ENCODE measurements around the gene TNFRSF18.

TNFRSF18 gene

DNA sequence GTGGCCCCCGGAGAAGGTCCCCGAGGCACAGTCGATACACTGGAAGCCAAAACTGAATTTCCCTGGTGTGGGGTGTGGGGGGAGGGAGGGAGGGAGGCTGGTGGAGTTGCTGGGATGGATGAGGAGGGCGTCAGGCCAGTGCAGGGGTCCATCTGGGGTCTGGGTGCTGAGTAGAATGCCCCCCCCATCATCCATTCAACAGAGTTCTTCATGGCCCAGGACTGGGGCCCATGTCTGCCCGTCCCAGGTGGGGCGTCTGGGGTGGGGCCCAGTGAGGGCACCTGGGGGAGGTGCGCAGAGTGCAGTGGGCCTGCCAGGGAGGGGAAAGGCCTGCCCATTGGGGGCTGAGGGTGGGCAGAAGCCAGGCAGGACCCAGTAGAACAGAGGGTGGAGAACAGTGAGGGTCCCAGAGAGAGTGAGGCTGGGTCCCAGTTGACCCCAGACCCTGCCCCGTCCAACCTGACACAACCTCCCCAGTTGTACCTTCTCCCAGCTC lies 1.9 kb downstream of the TNFRSF18 start:
- Histone ChIP-seq H3K27me3 (ENCODE audit: control insufficient read depth, insufficient read depth, low read length) (peaks cover 21% of the 10 kb centered on the region), H3K36me3 (ENCODE audit: insufficient read depth, low read length) (no peaks in the 10 kb centered on the region), H3K9me3 (replicated peaks; ENCODE audit: low read length) (no peaks in the 10 kb centered on the region), H3K4me1 (ENCODE audit: control insufficient read depth, insufficient read depth, low read length) (peaks cover 27% of the 10 kb centered on the region), H3K9ac (ENCODE audit: low read depth, low read length) (no peak overlapping the region), H3K4me3 (ENCODE audit: low read length) (no peak overlapping the region), H3K4me2 (ENCODE audit: low read length) (no peak overlapping the region)

DNA sequence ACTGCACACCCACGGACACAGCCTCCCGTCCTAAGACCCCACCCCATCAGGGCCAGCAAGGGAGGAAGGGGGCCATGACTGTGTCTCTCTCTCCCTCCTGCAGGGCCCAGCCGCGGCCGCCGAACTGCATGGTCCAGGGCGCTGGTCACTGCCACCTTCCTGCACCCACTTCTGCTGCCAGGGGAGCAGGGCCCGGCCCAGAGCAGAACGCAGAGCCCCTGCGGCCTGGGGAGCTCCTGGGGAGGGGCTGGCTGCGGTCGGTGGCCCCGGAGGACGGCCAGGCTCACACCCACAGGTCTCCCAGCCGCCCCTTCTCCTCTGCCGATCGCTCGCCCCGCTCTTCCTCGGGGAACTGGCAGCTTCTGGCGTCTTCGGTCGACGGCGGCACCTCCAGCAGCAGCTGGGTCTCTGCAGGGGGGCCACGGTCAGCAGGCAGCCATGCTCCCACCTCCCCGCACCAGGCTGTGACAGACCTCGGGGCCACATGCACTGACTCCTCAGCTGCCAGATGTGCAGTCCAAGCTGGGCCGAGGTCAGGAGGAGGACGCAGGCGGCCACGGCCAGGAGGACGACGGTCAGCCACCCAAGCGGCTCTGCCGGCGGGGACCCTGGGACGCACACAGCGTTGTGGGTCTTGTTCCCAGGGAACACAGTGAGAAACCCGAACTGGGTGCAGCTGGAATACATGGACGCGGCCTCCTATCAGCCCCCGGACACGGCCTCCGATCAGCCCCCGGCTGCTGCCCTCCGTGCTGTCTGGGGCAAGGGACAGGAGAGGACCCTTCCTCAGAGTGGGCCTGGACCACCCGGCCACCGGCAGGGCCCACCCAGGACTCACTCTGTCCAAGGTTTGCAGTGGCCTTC lies 2.6 kb downstream of the TNFRSF18 start:
- no peak overlapping the region for H3K4me2 ChIP-seq (ENCODE audit: low read length)
- H3K36me3 ChIP-seq (ENCODE audit: insufficient read depth, low read length), result no peaks in the 10 kb centered on the region
- H3K27me3 ChIP-seq (ENCODE audit: control insufficient read depth, insufficient read depth, low read length), result peaks cover 21% of the 10 kb centered on the region
- no peak overlapping the region for H3K9ac ChIP-seq (ENCODE audit: low read depth, low read length)
- no peak overlapping the region for H3K4me3 ChIP-seq (ENCODE audit: low read length)
- peaks cover 21% of the 10 kb centered on the region for H3K4me1 ChIP-seq (ENCODE audit: control insufficient read depth, insufficient read depth, low read length)
- H3K9me3 ChIP-seq (replicated peaks; ENCODE audit: low read length), result no peaks in the 10 kb centered on the region

DNA sequence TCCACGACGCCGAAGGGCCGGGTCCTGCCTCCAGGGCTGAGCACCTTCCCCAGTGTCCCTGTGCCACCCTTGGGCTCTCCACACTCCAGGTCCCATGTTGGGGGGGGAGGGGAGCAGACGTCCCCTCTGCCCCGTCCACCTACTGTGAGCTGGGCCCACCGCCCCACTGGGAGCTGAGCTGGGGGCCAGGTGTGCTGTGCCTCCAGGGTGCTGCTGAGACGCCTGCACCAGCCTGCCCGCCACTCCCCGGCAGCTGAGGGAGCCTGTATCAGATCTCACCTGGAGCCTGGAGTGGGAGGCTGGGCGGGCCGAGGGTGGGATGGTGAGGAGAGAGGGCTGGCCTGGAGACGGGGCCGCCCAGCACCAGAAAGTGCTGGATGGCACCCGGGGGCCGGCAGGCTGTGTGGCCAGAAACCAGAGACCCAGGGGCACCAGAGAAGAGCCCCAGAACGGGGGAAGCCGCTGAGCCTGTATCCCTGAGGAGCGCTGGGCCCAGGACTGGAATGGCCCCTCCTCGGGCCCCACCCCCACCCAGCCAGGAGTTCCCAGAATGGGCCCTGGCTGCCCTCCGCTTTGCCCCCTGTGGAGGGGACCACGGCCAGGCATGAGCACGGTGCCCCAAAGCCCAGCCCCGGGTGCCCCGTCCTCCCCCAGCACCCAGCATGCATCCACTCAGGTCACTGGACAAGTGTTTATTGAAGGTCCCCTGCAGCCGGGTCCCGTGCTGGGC lies 3.4 kb downstream of the TNFRSF18 start:
- Histone ChIP-seq H3K9ac (ENCODE audit: low read depth, low read length) (no peak overlapping the region), H3K4me1 (ENCODE audit: control insufficient read depth, insufficient read depth, low read length) (peaks cover 14% of the 10 kb centered on the region), H3K4me2 (ENCODE audit: low read length) (no peak overlapping the region), H3K9me3 (replicated peaks; ENCODE audit: low read length) (no peaks in the 10 kb centered on the region), H3K4me3 (ENCODE audit: low read length) (no peak overlapping the region), H3K36me3 (ENCODE audit: insufficient read depth, low read length) (no peaks in the 10 kb centered on the region), H3K27me3 (ENCODE audit: control insufficient read depth, insufficient read depth, low read length) (peaks cover 21% of the 10 kb centered on the region)

DNA sequence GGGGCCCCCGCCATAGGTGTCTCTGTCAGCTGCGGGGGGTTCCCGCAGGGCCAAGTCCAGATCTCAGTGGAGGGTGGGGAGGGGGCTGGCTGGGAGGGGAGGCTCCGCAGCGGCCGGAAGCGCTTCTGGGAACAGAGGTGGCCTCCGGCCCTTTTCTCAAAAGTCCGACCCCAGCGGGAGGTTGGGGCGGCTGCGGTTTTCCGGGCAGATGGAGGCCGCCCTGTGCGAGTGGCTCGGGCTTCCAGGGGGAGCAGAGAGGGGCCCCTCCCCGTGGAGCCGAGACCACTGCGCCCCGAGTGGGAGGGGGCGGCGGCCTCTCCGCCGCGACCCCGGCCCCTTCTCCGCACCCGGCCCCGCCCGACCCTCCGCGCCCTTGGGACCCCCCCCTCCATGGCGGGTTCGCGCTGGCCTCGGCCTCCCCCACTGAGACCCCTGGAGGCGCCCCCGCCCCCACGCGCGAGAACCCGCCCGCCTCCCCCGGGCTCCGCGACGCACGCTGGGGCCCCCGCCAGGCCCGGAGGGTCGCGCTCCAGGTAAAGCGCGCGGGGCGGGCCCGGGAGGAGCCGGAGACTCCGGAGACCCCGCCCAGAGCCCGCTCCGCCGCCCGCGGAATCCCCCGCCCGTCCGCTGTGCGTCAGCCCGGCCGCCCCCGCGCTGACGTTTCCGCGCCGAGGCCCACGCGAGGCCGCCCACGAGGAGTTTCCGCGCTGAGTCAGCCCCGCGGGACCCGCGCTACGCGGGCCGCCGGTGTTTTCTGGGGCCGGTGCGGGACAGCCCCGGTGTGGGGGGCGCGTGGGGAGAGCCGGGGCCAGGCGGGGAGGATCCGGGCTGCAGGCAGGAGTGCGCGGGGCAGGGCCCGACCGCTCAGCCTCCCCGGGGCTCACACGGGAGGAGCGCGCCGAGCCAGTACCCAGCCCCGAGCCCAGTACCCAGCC lies 5.2 kb downstream of the TNFRSF18 start:
- peak overlapping the region; percentile 52 for H3K4me3 ChIP-seq (ENCODE audit: low read length)
- peaks cover 9% of the 10 kb centered on the region for H3K27me3 ChIP-seq (ENCODE audit: control insufficient read depth, insufficient read depth, low read length)
- H3K9ac ChIP-seq (ENCODE audit: low read depth, low read length), result no peak overlapping the region
- peak overlapping the region; percentile 74 for H3K4me2 ChIP-seq (ENCODE audit: low read length)
- no peaks in the 10 kb centered on the region for H3K36me3 ChIP-seq (ENCODE audit: insufficient read depth, low read length)
- H3K4me1 ChIP-seq (ENCODE audit: control insufficient read depth, insufficient read depth, low read length), result peaks cover 5% of the 10 kb centered on the region
- H3K9me3 ChIP-seq (replicated peaks; ENCODE audit: low read length), result no peaks in the 10 kb centered on the region

DNA sequence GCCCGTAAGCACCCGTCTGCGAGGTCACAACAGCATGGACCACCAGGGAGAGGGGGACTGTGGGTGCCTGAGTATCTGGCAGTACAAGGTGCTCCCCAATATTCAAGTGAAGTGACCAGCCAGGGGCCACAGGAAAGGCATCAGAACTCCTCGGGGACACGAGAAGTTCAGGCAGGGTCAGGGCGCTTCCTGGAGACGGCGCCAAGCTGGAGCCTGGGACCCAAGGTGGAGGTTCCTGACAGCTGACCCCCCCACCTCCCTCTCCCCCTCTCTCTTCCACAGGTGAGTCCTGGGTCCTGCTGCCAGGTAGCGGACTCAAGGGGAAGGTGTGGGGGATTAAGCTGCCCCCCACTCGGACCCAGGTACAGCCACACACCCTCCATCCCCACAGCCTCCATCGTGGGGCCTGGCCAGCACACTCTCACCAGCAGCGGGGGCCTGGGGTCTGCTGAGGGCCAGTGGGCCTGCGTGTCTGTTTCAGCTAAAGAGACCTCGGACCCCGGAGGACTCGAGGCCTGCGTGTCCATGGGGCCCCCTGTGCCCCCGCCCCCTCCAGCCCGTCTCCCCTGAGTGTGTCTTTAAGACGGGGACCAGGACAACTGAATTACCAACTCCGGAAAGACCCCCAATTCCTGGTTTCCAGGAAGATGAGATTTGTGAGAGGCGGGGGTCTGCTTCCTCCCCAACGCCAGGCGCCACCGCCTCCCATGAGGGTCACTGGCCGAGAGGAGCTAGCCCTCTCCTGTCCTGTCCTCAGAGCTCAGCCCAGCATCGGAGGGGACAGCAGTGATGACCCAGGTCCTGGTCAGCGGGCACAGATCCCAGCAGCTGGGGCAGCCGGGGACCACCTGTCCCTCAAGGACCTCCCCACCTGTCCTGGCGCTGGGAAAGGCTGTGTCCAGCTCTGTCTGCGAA lies 6.2 kb downstream of the TNFRSF18 start:
- no peak overlapping the region for H3K4me2 ChIP-seq (ENCODE audit: low read length)
- no peak overlapping the region for H3K9ac ChIP-seq (ENCODE audit: low read depth, low read length)
- peaks cover 4% of the 10 kb centered on the region for H3K27me3 ChIP-seq (ENCODE audit: control insufficient read depth, insufficient read depth, low read length)
- no peak overlapping the region for H3K4me3 ChIP-seq (ENCODE audit: low read length)
- no peaks in the 10 kb centered on the region for H3K36me3 ChIP-seq (ENCODE audit: insufficient read depth, low read length)
- H3K4me1 ChIP-seq (ENCODE audit: control insufficient read depth, insufficient read depth, low read length), result no peaks in the 10 kb centered on the region
- no peaks in the 10 kb centered on the region for H3K9me3 ChIP-seq (replicated peaks; ENCODE audit: low read length)

DNA sequence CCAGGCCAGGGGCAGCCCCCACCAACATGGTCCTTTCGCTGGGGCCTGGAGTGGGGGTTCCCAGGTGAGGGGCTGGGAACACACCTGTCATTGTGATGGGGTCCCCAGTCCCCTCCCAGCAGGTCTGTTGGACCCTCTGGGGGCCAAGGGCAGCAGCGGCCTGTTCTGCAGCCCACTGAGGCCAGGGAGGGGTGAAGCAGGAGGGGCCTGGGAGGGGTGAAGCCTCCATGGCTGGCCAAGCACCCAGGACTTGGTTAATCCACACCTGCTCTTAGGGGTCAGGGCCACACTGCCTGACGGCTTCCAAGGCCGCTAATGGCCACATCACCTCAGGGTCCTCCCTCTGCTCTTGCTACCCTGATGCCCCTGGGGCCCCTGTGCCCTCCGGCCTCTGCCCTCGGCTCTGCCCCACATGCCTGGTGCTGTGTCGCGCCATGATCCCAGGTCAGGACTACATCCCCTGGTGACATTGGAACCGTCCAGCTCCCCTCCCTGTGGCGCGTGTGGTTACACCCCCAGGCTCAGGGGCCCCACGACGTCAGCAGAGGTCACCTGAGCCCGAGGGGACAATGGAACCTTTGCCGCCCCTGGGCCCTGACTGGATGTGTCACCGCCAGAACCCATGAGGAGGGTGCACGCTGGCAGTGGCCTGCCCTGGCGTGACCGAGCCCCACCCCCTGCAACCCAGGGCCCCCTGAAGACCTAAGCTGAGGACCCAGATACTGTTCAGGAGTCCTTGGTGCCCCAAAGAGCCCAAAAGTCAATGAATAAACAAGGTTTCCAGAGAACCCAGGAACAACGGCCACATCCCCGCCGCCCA lies 7.0 kb downstream of the TNFRSF18 start:
- H3K4me2 ChIP-seq (ENCODE audit: low read length), result no peak overlapping the region
- H3K27me3 ChIP-seq (ENCODE audit: control insufficient read depth, insufficient read depth, low read length), result peaks cover 7% of the 10 kb centered on the region
- no peaks in the 10 kb centered on the region for H3K9me3 ChIP-seq (replicated peaks; ENCODE audit: low read length)
- no peak overlapping the region for H3K9ac ChIP-seq (ENCODE audit: low read depth, low read length)
- H3K36me3 ChIP-seq (ENCODE audit: insufficient read depth, low read length), result no peaks in the 10 kb centered on the region
- no peaks in the 10 kb centered on the region for H3K4me1 ChIP-seq (ENCODE audit: control insufficient read depth, insufficient read depth, low read length)
- H3K4me3 ChIP-seq (ENCODE audit: low read length), result no peak overlapping the region

DNA sequence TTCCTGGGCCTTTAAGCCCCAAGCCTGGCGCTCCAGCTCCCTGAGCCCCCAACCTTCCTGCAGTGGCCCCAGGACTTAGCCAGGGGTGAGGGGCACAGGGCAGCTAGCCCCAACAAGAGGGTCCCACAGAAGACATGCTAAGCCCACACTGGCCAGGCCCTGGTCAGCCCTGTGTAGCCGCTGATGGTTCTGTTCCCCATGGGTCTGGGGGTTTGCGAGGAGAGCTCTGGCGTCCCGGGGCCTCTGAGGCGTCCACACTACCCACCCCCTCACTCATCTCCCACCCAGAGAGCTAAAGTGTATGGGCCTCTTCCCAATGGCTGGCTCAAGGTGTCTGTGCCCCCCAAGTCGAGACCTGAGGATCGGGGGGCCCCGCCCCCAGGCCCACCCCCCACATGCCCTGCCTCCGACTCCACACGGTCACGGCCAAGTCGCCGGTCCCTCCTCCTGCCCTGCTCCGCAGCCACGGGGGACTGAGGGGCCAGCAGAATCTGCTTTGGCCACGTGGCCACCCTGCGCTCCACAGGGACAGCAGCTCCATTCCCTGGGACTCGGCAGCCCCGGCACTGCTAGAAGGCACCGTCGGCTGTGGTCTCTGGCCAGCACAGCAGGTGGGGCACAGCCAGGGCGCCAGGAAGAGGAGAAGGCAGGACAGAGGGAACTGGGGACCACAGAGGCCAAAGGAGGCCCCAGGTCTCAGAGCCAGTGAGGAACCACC lies 7.8 kb downstream of the TNFRSF18 start:
- H3K27me3 ChIP-seq (ENCODE audit: control insufficient read depth, insufficient read depth, low read length), result peaks cover 7% of the 10 kb centered on the region

DNA sequence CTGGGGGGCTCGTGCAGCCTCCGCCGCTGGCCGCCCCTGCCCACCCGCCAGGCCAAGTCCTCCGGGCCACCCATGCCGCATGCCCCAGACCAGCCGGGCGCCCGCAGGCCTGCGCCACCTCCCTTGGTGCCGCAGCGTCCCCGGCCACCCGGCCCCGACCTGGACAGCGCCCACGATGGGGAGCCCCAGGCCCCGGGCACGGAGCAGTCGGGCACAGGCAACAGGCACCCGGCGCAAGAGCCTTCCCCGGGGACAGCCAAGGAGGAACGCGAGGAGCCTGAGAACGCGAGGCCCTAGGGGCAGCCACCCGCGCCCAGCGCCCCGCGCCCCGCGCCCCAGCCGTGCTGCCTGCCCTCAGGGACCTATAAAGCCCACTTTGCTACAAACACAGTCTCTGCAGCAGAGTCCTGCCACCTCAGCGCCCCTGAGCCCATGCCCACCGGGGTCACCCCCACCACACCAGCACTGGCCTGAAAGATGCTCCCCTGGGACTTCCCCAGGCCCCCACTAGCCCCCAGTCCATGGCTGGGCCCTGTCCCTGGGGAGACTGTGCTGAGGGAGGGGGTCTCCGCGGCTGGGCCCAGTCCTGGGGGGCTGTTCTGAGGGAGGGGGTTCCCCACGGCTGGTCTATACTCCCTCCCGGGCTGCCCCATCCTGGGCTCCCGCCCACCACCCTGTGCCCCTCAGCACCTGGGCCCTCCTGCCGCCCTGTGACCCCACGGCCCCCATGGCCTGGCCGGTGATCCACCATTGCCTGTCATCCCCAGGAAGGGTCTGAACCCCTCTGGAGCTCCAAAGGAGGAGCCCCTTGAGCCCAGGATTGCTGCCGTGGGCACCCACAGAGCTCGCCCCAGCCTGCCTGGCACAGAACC lies 8.6 kb downstream of the TNFRSF18 start:
- Histone ChIP-seq H3K4me2 (ENCODE audit: low read length) (no peak overlapping the region), H3K36me3 (ENCODE audit: insufficient read depth, low read length) (no peaks in the 10 kb centered on the region), H3K9me3 (replicated peaks; ENCODE audit: low read length) (no peaks in the 10 kb centered on the region), H3K27me3 (ENCODE audit: control insufficient read depth, insufficient read depth, low read length) (peaks cover 7% of the 10 kb centered on the region), H3K4me3 (ENCODE audit: low read length) (no peak overlapping the region), H3K4me1 (ENCODE audit: control insufficient read depth, insufficient read depth, low read length) (no peaks in the 10 kb centered on the region), H3K9ac (ENCODE audit: low read depth, low read length) (no peak overlapping the region)

More for the DNA sequence above, 7.8 kb downstream of the TNFRSF18 start:
- no peak overlapping the region for H3K4me3 ChIP-seq (ENCODE audit: low read length)
- no peaks in the 10 kb centered on the region for H3K9me3 ChIP-seq (replicated peaks; ENCODE audit: low read length)
- no peak overlapping the region for H3K9ac ChIP-seq (ENCODE audit: low read depth, low read length)
- H3K4me2 ChIP-seq (ENCODE audit: low read length), result no peak overlapping the region
- H3K36me3 ChIP-seq (ENCODE audit: insufficient read depth, low read length), result no peaks in the 10 kb centered on the region
- no peaks in the 10 kb centered on the region for H3K4me1 ChIP-seq (ENCODE audit: control insufficient read depth, insufficient read depth, low read length)

DNA sequence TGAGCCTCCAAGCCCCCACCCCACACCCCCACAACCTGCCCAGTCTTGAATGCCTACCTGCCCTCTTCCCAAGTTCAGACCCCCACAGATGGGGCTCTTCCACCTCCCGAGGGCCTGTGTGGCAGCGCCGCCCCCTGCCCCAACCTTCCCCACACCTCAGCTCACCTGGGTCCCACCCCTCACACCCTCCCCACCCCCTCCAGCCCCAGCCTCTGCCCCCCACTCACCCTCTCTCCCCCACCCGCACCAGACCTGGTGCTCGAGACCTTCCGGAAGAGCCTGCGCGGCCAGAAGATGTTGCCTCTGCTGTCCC lies 9.2 kb downstream of the TNFRSF18 start:
- Histone ChIP-seq H3K4me1 (ENCODE audit: control insufficient read depth, insufficient read depth, low read length) (no peaks in the 10 kb centered on the region), H3K9me3 (replicated peaks; ENCODE audit: low read length) (no peaks in the 10 kb centered on the region), H3K4me3 (ENCODE audit: low read length) (no peak overlapping the region), H3K4me2 (ENCODE audit: low read length) (no peak overlapping the region), H3K9ac (ENCODE audit: low read depth, low read length) (no peak overlapping the region), H3K27me3 (ENCODE audit: control insufficient read depth, insufficient read depth, low read length) (peaks cover 7% of the 10 kb centered on the region), H3K36me3 (ENCODE audit: insufficient read depth, low read length) (no peaks in the 10 kb centered on the region)
